ENCODE data around the gene GLDN. TPM values are rescaled to one million over a fixed set of nuclear protein-coding genes. Genes with fewer than 3 reads are reported as not detected.

Gene GLDN
- total and polyA plus RNA-seq, 7 donors, result 0.46 to 5.5 (median 1.4) TPM; not detected in 1

DNA sequence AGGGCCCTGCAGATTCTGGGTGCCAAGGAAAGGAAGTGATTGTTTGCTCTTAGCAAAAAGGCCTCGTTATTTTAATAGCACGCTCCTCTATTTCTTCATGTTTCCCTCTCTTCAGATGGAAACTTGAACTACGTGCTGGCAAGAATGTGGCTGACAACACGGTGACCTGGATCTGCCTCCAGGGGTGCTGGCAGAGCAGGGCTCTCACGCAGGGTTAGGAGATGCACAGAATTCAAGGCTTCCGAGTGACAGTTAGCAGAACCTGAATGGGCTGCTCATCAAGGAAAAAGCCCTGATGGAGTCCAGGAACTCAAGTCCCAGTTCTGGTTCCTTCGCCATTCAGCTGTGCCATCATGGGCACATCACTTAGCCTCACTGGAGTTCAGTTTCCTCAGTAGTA lies 25.7 kb upstream of the GLDN start:
- intact Hi-C loops (cut with DNase I), result no loop called here
- H3K4me3 ChIP-seq, result no peak overlapping the region
- H3K9me3 ChIP-seq, result no peaks in the 10 kb centered on the region
- TF ChIP-seq EP300 (IDR thresholded peaks at IDR 0.05) (no peak), POLR2A (IDR thresholded peaks at IDR 0.05) (no peak), CTCF (IDR thresholded peaks at IDR 0.05) (no peak), POLR2AphosphoS5 (IDR thresholded peaks at IDR 0.05) (no peak)
- no peaks in the 10 kb centered on the region for H3K4me1 ChIP-seq
- no peak for DNase-seq
- H3K27me3 ChIP-seq, result no peaks in the 10 kb centered on the region
- no peaks in the 10 kb centered on the region for H3K36me3 ChIP-seq
- H3K27ac ChIP-seq, result no peak overlapping the region
- 91 to 92% methylated on average over 7 of the region's 7 CpGs for WGBS, 2 donors

DNA sequence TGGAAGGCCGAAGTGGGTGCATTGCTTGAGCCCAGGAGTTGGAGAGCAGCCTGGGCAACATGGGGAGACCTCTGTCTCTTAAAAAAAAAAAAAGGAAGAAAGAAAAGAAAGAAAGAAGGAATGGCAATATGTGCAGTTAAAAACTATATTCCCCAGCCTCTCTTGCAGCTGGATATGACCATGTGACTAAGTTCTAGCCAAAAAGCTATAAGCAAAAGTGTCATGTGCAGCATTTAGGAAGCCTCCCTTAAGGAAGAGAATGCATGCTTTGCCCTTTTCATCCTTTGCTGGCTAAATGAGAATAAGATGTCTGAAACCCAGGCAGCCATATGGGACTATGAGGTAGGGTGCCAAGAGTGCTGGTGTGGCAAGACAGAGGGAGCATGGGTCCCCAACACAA lies 24.8 kb upstream of the GLDN start:
- 88 to 95% methylated on average over 1 of the region's 1 CpG for WGBS, 2 donors

DNA sequence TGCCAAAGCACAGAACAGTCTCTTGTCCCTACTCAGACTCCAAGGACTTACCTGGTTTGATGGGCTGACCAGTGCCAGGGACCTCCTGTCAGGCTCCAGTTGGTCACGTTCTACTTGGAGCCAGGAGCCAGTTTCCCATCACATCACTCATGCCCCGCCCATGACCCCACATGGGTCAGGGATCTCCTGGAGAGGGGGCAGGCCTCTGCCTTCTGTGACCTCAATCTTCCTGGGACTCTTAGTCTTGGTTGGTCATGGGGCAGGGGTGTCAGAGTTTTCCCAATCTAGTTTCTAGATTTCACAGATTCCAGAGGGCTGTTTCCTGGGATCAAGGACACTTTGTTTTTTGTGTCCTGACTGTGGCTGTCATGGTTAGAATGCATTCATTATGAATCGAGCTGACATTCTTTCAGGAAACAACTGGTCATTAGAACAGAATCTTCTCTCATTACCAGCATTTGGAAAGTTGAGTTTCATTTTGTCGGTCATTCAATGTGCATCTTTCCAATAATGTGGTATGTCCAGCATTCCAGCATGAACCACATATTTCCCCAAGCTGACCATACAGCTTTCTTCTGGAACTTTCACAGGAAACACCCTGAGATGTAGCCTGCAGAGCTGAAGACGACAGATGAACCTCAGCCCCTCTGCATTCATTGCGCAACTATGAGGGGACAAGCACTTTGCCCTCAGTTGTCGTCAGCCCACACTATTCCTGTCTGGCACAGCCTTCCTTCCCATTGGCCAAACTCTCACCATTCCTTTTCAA lies 22.9 kb upstream of the GLDN start:
- TF ChIP-seq POLR2A (IDR thresholded peaks at IDR 0.05), result no peak
- no peak for TF ChIP-seq EP300 (IDR thresholded peaks at IDR 0.05)
- no peak for TF ChIP-seq POLR2AphosphoS5 (IDR thresholded peaks at IDR 0.05)
- TF ChIP-seq CTCF (IDR thresholded peaks at IDR 0.05), result no peak
- Histone ChIP-seq H3K4me1 (peaks cover 0 to 9% (median 6%) of the 10 kb centered on the region in 4 donors), H3K4me3 (no peak overlapping the region), H3K27ac (no peak overlapping the region), H3K36me3 (no peaks in the 10 kb centered on the region), H3K27me3 (no peaks in the 10 kb centered on the region), H3K9me3 (no peaks in the 10 kb centered on the region)
- 77 to 79% methylated on average over 7 of the region's 7 CpGs for WGBS, 2 donors
- DNase-seq, result no peak
- intact Hi-C loops (cut with DNase I), result no loop called here

More for the DNA sequence above, 24.8 kb upstream of the GLDN start:
- no peak overlapping the region for H3K4me3 ChIP-seq
- H3K9me3 ChIP-seq, result no peaks in the 10 kb centered on the region
- H3K4me1 ChIP-seq, result no peaks in the 10 kb centered on the region
- H3K36me3 ChIP-seq, result no peaks in the 10 kb centered on the region
- intact Hi-C loops (cut with DNase I), result no loop called here
- TF ChIP-seq POLR2A (IDR thresholded peaks at IDR 0.05) (no peak), POLR2AphosphoS5 (IDR thresholded peaks at IDR 0.05) (no peak), CTCF (IDR thresholded peaks at IDR 0.05) (no peak), EP300 (IDR thresholded peaks at IDR 0.05) (no peak)
- no peak overlapping the region for H3K27ac ChIP-seq
- no peaks in the 10 kb centered on the region for H3K27me3 ChIP-seq
- no peak for DNase-seq

- WGBS, 2 donors, result 64 to 77% methylated on average over 2 of the region's 2 CpGs
- TF ChIP-seq CTCF (IDR thresholded peaks at IDR 0.05) (no peak), POLR2AphosphoS5 (IDR thresholded peaks at IDR 0.05) (no peak)
- Histone ChIP-seq H3K36me3 (no peaks in the 10 kb centered on the region), H3K4me1 (peaks cover 0 to 9% (median 6%) of the 10 kb centered on the region in 4 donors), H3K4me3 (no peak overlapping the region), H3K9me3 (no peaks in the 10 kb centered on the region), H3K27ac (no peak overlapping the region), H3K27me3 (no peaks in the 10 kb centered on the region)
- DNase-seq, result no peak
- intact Hi-C loops (cut with DNase I), result no loop called here
These were observed 21.9 kb upstream of the GLDN start for GRCh38 chr15:51319539-51319938.

DNA sequence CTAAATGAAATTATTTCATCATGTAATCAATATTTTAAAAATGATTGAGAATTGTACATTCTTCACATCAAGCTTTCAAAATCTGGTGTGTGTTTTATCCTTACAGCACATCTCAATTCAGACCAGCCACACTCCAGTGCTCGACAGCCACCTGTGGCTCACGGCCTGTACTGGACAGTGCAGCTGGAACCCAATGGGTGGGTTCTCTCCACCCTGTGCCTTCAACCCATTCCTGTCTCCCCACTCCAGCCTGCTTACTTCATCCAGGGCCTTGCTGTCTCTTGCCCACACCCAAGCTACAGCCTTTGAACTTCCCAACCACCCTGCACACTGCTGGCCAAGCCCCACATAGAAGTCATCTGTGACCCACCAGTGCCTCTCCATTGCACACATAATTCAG lies 20.6 kb upstream of the GLDN start:
- TF ChIP-seq EP300 (IDR thresholded peaks at IDR 0.05), result no peak
- no peak for TF ChIP-seq CTCF (IDR thresholded peaks at IDR 0.05)
- no peak for TF ChIP-seq POLR2AphosphoS5 (IDR thresholded peaks at IDR 0.05)
- TF ChIP-seq POLR2A (IDR thresholded peaks at IDR 0.05), result no peak
- no peak for DNase-seq
- Histone ChIP-seq H3K27ac (no peak overlapping the region), H3K4me1 (peaks cover 0 to 9% (median 6%) of the 10 kb centered on the region in 4 donors), H3K36me3 (no peaks in the 10 kb centered on the region), H3K9me3 (no peaks in the 10 kb centered on the region), H3K27me3 (no peaks in the 10 kb centered on the region), H3K4me3 (no peak overlapping the region)
- 89 to 95% methylated on average over 2 of the region's 2 CpGs for WGBS, 2 donors
- intact Hi-C loops (cut with DNase I), result no loop called here

Measured in sigmoid colon (tissue), 7 donors.